NT2/D1 (cell line): ENCODE data around the gene RASGEF1B.

Experiments
- SUZ12 ChIP-seq: IDR thresholded peaks from 2 replicates; pipeline ENCODE4 v1.6.1; 2011; ENCODE audit not compliant: insufficient read length, insufficient read depth; ENCODE audit errors: extremely low read depth
- YY1 ChIP-seq: IDR thresholded peaks from 2 replicates; pipeline ENCODE4 v1.6.1; 2011; ENCODE audit not compliant: insufficient read length, insufficient read depth

GRCh38 chr4:81442484-81443085 lies 29.1 kb downstream of the RASGEF1B start:
- TF ChIP-seq YY1 (no peak), SUZ12 (no peak)
